ENCODE results near the gene MFNG.

- TF ChIP-seq CTCF (IDR thresholded peaks at IDR 0.05) (no peak), POLR2A (IDR thresholded peaks at IDR 0.05) (no peak)
These were observed 575 bp downstream of the MFNG start for GRCh38 chr22:37485395-37486223.

All from upper lobe of left lung (tissue), 4 donors.